ENCODE data around the gene GLG1.
"Not testable (repeated sequence)": the region's sequence is repeated elsewhere in the genome, so short reads cannot be mapped to it uniquely, and the experiment has no call there.

Gene GLG1

GRCh38 chr16:74409185-74409981, 197.5 kb downstream of the GLG1 start:
- DNase-seq (ENCODE audit: low read depth in 2 of 2): not testable (repeated sequence)

DNA sequence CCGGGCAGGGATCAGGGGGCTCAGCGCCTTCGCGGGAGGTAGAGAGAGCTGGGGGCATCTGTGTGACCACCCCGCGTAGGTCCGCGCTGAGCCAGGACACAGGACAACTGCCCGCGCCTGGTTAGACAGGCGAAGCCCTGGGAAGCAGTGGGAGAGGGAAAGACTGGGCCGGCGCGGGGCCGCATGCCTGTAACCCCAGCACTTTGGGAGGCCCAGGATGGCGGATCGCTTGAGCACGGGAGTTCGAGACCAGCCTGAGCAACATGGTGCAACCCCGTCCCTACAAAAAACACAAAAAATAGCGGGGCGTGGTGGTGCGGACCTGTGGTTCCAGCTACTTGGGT, 199.6 kb downstream of the GLG1 start:
- DNase-seq (ENCODE audit: low read depth in 2 of 2): not testable (repeated sequence)

DNA sequence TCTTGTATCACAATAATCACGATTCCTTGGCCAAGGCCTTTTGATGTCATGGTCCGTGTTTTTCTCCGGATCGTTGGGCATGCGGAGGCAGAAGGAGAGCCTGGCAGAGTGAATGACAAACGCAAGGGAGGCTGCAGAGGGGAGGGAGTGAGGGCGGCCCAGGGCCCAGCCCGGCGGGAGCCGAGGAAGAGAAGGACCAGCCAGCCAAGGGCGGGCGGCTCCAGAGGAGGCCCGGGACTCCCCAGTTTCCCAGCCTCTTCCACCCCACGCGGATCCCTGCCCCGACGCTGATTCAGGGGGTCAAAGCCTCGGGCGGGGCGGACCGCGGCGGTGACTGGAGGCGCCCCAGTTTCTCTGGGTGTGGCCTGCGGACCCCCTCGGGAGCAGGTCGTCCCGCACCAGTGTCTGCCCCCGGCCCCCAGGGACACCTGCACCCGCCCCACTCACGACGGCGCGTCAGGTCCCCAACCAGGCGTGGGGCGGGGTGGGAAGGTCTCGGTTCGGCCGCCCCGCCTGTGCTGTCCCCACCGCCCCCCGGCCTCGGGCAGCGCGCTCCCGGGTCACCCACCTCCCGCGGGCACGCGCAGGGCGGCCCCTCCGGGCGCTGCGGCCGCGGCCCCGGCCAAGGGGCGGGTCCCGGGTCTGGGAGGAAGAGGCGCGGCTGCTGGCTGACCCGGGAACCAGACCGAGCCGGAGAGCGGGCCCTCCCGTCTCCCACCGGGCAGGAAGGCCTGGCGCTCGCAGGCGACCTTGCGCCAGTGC, 200.1 kb downstream of the GLG1 start:
- not testable (repeated sequence) for DNase-seq (ENCODE audit: low read depth in 2 of 2)

- not testable (repeated sequence) for DNase-seq (ENCODE audit: low read depth in 2 of 2)
These were observed 202.6 kb downstream of the GLG1 start for GRCh38 chr16:74404148-74404933.

GRCh38 chr16:74400238-74400637, 206.7 kb downstream of the GLG1 start:
- not testable (repeated sequence) for DNase-seq (ENCODE audit: low read depth in 2 of 2)

- not testable (repeated sequence) for DNase-seq (ENCODE audit: low read depth in 2 of 2)
These were observed 208.6 kb downstream of the GLG1 start for GRCh38 chr16:74398212-74398895.
